ENCODE data around the gene PDIK1L.

DNA sequence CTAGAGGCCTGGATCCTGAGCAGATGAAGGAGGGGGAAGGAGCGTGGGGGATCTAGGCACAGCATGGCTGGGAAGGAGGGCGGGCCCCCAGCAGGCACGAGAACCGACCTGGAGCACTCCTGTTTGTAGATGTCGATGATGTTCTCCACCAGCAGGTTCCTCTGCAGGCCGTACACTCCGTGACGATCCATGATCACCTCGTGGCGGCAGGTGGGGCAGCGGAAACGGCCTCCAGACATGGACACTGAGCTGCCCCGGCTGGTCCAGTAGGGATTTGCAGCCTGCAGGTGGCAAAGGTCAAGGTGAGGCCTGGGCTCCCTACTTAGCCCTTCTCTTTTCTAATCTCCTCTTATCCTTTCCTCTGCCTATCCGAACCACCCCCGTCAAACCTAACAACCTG, 45.5 kb upstream of the PDIK1L start:
- no peak for TF ChIP-seq GATA2 (IDR thresholded peaks at IDR 0.05; ENCODE audit: low read depth, low read length)
- no peak for TF ChIP-seq GATA3 (IDR thresholded peaks at IDR 0.05; ENCODE audit: low read depth, low read length)
